ENCODE measurements around the gene IFITM2. TPM values are rescaled to one million over a fixed set of nuclear protein-coding genes. Genes with fewer than 3 reads are reported as not detected.
"Not testable (repeated sequence)": the region's sequence is repeated elsewhere in the genome, so short reads cannot be mapped to it uniquely, and the experiment has no call there.

The IFITM2 gene
- total RNA-seq, 1 donor, result 50.1 TPM

GRCh38 chr11:342328-342727, 34.7 kb downstream of the IFITM2 start:
- H3K4me3 ChIP-seq (ENCODE audit: low read depth, low read length), result no peak overlapping the region
- DNase-seq (ENCODE audit: low read depth), result peak; percentile 73
- no peak for TF ChIP-seq CTCF (IDR thresholded peaks at IDR 0.05; ENCODE audit: insufficient read depth, low read length)

GRCh38 chr11:344836-345578, 37.4 kb downstream of the IFITM2 start:
- no peak for TF ChIP-seq CTCF (IDR thresholded peaks at IDR 0.05; ENCODE audit: insufficient read depth, low read length)
- DNase-seq (ENCODE audit: low read depth), result no peak
- no peak overlapping the region for H3K4me3 ChIP-seq (ENCODE audit: low read depth, low read length)

- H3K4me3 ChIP-seq (ENCODE audit: low read depth, low read length), result no peak overlapping the region
- no peak for DNase-seq (ENCODE audit: low read depth)
- no peak for TF ChIP-seq CTCF (IDR thresholded peaks at IDR 0.05; ENCODE audit: insufficient read depth, low read length)
Measured at GRCh38 chr11:346529-346928, 38.9 kb downstream of the IFITM2 start.

- H3K4me3 ChIP-seq (ENCODE audit: low read depth, low read length); DNase-seq (ENCODE audit: low read depth): not testable (repeated sequence)
Measured at GRCh38 chr11:349270-349954, 41.8 kb downstream of the IFITM2 start.

GRCh38 chr11:350033-350722, 42.6 kb downstream of the IFITM2 start:
- not testable (repeated sequence) for DNase-seq (ENCODE audit: low read depth); H3K4me3 ChIP-seq (ENCODE audit: low read depth, low read length)

- peak; percentile 56 for DNase-seq (ENCODE audit: low read depth)
- no peak overlapping the region for H3K4me3 ChIP-seq (ENCODE audit: low read depth, low read length)
- TF ChIP-seq CTCF (IDR thresholded peaks at IDR 0.05; ENCODE audit: insufficient read depth, low read length), result no peak
Measured at GRCh38 chr11:350723-351255, 43.2 kb downstream of the IFITM2 start.

GRCh38 chr11:351411-351810, 43.8 kb downstream of the IFITM2 start:
- no peak for DNase-seq (ENCODE audit: low read depth)
- H3K4me3 ChIP-seq (ENCODE audit: low read depth, low read length), result no peak overlapping the region

More at GRCh38 chr11:351411-351810, 43.8 kb downstream of the IFITM2 start:
- no peak for TF ChIP-seq CTCF (IDR thresholded peaks at IDR 0.05; ENCODE audit: insufficient read depth, low read length)

Measured in fibroblast of the aortic adventitia (primary cell).